NOMO-1 treated with DMSO at 0.1 percent for 48 hours (cell line): ENCODE data around the gene APC.

Experiments used
- DNase-seq: peaks from one replicate; lab custom pipeline; 2025; ENCODE audit not compliant: unreplicated experiment; lab: John Stamatoyannopoulos, UW

Gene APC

DNA sequence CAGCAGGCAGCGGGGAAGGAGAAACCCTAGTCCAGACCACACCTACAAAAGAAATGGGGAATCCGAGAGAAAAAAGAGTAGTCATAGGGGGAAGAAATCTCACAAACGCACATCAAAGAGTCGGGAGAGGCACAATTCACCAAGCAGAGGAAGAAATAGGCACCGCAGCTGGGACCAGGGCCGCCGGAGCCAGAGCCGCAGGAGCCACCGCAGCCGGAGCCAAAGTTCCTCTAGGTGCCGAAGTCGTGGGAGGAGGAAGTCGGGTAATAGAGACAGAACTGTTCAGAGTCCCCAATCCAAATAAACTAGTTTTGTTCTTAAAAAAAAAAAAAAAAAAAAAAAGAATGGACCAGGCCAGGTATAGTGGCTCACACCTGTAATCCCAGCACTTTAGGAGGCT lies 155.1 kb downstream of the APC start:
- no peak for DNase-seq

DNA sequence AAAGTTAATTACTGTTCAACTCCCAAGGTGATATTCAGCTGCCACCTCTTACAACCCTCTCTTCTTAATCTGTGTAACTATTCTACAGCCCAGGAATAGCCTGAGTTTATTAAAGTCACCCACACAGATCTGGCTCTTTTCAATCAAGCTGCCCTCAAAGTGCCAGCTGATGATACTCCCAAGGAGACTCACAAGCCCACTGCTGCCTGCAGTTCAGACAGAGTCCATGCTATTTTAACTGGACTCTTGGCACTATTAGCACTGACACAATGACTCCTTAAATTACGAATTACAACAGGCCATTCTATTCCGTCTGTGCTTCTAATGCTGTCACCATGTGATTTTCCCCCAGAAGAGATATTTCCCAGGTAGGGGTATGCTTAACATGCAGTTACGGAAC lies 158.0 kb downstream of the APC start:
- DNase-seq: no peak
